ENCODE results near the gene RAD51B.

The RAD51B gene

GRCh38 chr14:68719634-68720384 lies 900.2 kb downstream of the RAD51B start:
- Histone ChIP-seq H3K4me3 (replicated peaks; ENCODE audit: low read depth, low read length) (no peak overlapping the region), H3K27me3 (replicated peaks; ENCODE audit: control insufficient read depth, insufficient read depth, low read length) (no peaks in the 10 kb centered on the region), H3K36me3 (ENCODE audit: control insufficient read depth, insufficient read depth, low read length) (no peaks in the 10 kb centered on the region)
- TF ChIP-seq, protein P1, sequence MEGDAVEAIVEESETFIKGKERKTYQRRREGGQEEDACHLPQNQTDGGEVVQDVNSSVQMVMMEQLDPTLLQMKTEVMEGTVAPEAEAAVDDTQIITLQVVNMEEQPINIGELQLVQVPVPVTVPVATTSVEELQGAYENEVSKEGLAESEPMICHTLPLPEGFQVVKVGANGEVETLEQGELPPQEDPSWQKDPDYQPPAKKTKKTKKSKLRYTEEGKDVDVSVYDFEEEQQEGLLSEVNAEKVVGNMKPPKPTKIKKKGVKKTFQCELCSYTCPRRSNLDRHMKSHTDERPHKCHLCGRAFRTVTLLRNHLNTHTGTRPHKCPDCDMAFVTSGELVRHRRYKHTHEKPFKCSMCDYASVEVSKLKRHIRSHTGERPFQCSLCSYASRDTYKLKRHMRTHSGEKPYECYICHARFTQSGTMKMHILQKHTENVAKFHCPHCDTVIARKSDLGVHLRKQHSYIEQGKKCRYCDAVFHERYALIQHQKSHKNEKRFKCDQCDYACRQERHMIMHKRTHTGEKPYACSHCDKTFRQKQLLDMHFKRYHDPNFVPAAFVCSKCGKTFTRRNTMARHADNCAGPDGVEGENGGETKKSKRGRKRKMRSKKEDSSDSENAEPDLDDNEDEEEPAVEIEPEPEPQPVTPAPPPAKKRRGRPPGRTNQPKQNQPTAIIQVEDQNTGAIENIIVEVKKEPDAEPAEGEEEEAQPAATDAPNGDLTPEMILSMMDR (IDR thresholded peaks at IDR 0.05; ENCODE audit: insufficient read depth, low read length, poor library complexity, severe bottlenecking) = no peak
- no peak for DNase-seq (ENCODE audit: extremely low read depth, insufficient read length)

DNA sequence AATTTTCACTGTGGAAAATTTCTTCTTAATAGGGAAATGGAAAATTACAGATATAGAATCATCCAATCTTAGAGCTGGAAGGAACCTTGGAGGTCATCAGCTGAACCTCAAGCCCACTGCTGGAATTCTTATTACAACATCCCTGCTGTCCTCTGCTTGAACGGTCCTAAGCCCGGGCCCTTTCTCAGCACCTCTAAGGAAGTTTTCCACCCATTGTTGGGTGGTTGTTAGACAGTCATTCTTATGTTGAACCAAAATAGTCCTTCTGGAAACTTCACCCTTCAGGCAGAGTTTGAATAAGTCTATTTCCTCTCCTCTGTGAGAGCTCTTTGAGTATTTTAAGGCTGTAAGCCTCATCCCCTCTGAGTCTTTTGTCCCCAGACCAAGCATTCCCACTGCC lies 902.6 kb downstream of the RAD51B start:
- no peaks in the 10 kb centered on the region for H3K36me3 ChIP-seq (ENCODE audit: control insufficient read depth, insufficient read depth, low read length)
- TF ChIP-seq, protein P1 (IDR thresholded peaks at IDR 0.05; ENCODE audit: insufficient read depth, low read length, poor library complexity, severe bottlenecking) = no peak
- no peak for DNase-seq (ENCODE audit: extremely low read depth, insufficient read length)
- H3K27me3 ChIP-seq (replicated peaks; ENCODE audit: control insufficient read depth, insufficient read depth, low read length) = no peaks in the 10 kb centered on the region
- H3K4me3 ChIP-seq (replicated peaks; ENCODE audit: low read depth, low read length) = no peak overlapping the region

GRCh38 chr14:68722968-68723566 lies 903.5 kb downstream of the RAD51B start:
- no peak for DNase-seq (ENCODE audit: extremely low read depth, insufficient read length)
- Histone ChIP-seq H3K4me3 (replicated peaks; ENCODE audit: low read depth, low read length) (no peak overlapping the region), H3K36me3 (ENCODE audit: control insufficient read depth, insufficient read depth, low read length) (no peaks in the 10 kb centered on the region), H3K27me3 (replicated peaks; ENCODE audit: control insufficient read depth, insufficient read depth, low read length) (no peaks in the 10 kb centered on the region)
- TF ChIP-seq, protein P1 (IDR thresholded peaks at IDR 0.05; ENCODE audit: insufficient read depth, low read length, poor library complexity, severe bottlenecking) = no peak

- TF ChIP-seq, protein P1 (IDR thresholded peaks at IDR 0.05; ENCODE audit: insufficient read depth, low read length, poor library complexity, severe bottlenecking) = no peak
- Histone ChIP-seq H3K4me3 (replicated peaks; ENCODE audit: low read depth, low read length) (no peak overlapping the region), H3K27me3 (replicated peaks; ENCODE audit: control insufficient read depth, insufficient read depth, low read length) (no peaks in the 10 kb centered on the region), H3K36me3 (ENCODE audit: control insufficient read depth, insufficient read depth, low read length) (no peaks in the 10 kb centered on the region)
- no peak for DNase-seq (ENCODE audit: extremely low read depth, insufficient read length)
Measured at GRCh38 chr14:68723808-68724268, 904.3 kb downstream of the RAD51B start.

GRCh38 chr14:68724914-68725313 lies 905.3 kb downstream of the RAD51B start:
- TF ChIP-seq, protein P1 (IDR thresholded peaks at IDR 0.05; ENCODE audit: insufficient read depth, low read length, poor library complexity, severe bottlenecking) = no peak
- Histone ChIP-seq H3K36me3 (ENCODE audit: control insufficient read depth, insufficient read depth, low read length) (no peaks in the 10 kb centered on the region), H3K27me3 (replicated peaks; ENCODE audit: control insufficient read depth, insufficient read depth, low read length) (no peaks in the 10 kb centered on the region)

More at GRCh38 chr14:68724914-68725313, 905.3 kb downstream of the RAD51B start:
- no peak for DNase-seq (ENCODE audit: extremely low read depth, insufficient read length)
- H3K4me3 ChIP-seq (replicated peaks; ENCODE audit: low read depth, low read length) = no peak overlapping the region
